MM.1S (cell line): Measurements from ENCODE around the gene MED16.
A peak's percentile ranks its signal among the peaks of the same experiment; 100 is the strongest.

Experiments used
- DNase-seq: peaks from one replicate; pipeline ENCODE4 v3.0.0-alpha.2; 2015
- H2AFZ ChIP-seq: fragments of 300-600 bp; sonication (generic); 2 replicates; pipeline ENCODE4 v1.6.0; 2016; ENCODE audit warnings: antibody characterized with exemption, low read length
- H3F3A ChIP-seq: fragments of 300-600 bp; sonication (generic); 2 replicates; pipeline ENCODE4 v1.6.1; 2016; ENCODE audit warnings: mild to moderate bottlenecking, antibody characterized with exemption, low read length, moderate library complexity, mixed read lengths; ENCODE audit not compliant: insufficient read depth
- H3K27ac ChIP-seq: fragments of 300-600 bp; sonication (generic); 2 replicates; pipeline ENCODE4 v1.5.1; 2016; ENCODE audit warnings: mild to moderate bottlenecking, low read length
- H3K27me3 ChIP-seq: fragments of 300-600 bp; sonication (generic); replicated peaks from 2 replicates; pipeline ENCODE4 v1.6.0; 2016; ENCODE audit warnings: low read length; ENCODE audit not compliant: insufficient read depth
- H3K36me3 ChIP-seq: fragments of 300-600 bp; sonication (generic); replicated peaks from 2 replicates; pipeline ENCODE4 v1.6.1; 2016; ENCODE audit warnings: mild to moderate bottlenecking, low read length, mixed read lengths; ENCODE audit not compliant: insufficient read depth
- H3K4me1 ChIP-seq: fragments of 300-600 bp; sonication (generic); 2 replicates; pipeline ENCODE4 v1.6.1; 2016; ENCODE audit warnings: low read length, mixed read lengths
- H3K4me2 ChIP-seq: fragments of 300-600 bp; sonication (generic); 2 replicates; pipeline ENCODE4 v1.6.0; 2016; ENCODE audit warnings: low read depth, low read length
- H3K4me3 ChIP-seq: fragments of 300-600 bp; sonication (generic); 2 replicates; pipeline ENCODE4 v1.5.1; 2016; ENCODE audit warnings: low read length, mixed read lengths
- H3K79me2 ChIP-seq: fragments of 300-600 bp; sonication (generic); 2 replicates; pipeline ENCODE4 v1.6.1; 2016; ENCODE audit warnings: mixed run types, low read length, mixed read lengths
- H3K9ac ChIP-seq: fragments of 300-600 bp; sonication (generic); 2 replicates; pipeline ENCODE4 v1.6.1; 2016; ENCODE audit warnings: low read length, mixed read lengths
- H3K9me2 ChIP-seq: fragments of 300-600 bp; sonication (generic); replicated peaks from 2 replicates; pipeline ENCODE4 v1.6.1; 2016; ENCODE audit warnings: mild to moderate bottlenecking, low read length, mixed read lengths; ENCODE audit not compliant: insufficient read depth
- H3K9me3 ChIP-seq: fragments of 300-600 bp; sonication (generic); replicated peaks from 2 replicates; pipeline ENCODE4 v1.6.1; 2016; ENCODE audit warnings: mild to moderate bottlenecking, low read length, mixed read lengths; ENCODE audit not compliant: insufficient read depth
- H4K20me1 ChIP-seq: fragments of 300-600 bp; sonication (generic); 2 replicates; pipeline ENCODE4 v1.6.1; 2016; ENCODE audit warnings: mild to moderate bottlenecking, low read length, moderate library complexity, mixed read lengths; ENCODE audit not compliant: insufficient read depth
- CTCF ChIP-seq: fragments of 300-600 bp; sonication (generic); IDR thresholded peaks from 2 replicates; pipeline ENCODE4 v1.5.1; 2016; ENCODE audit warnings: antibody characterized with exemption, low read length, mixed read lengths
- EZH2 ChIP-seq: fragments of 300-600 bp; sonication (generic); optimal IDR thresholded peaks from 2 replicates; pipeline ENCODE3; 2017; ENCODE audit warnings: low read depth, mild to moderate bottlenecking, antibody characterized with exemption, low read length, mixed read lengths
- EZH2phosphoT487 ChIP-seq: fragments of 300-600 bp; sonication (generic); IDR thresholded peaks from 2 replicates; pipeline ENCODE4 v1.6.1; 2018; ENCODE audit warnings: antibody characterized with exemption, low read length

The MED16 gene

GRCh38 chr19:925526-926322, 32.7 kb upstream of the MED16 start, which contains the start of gene ARID3A:
Gene ARID3A, plus strand, starts transcription at chr19:926035. Its CDS starts 3,494 bp downstream, at chr19:929529.
- no peaks in the 10 kb centered on the region for H3K9me3 ChIP-seq
- no peaks in the 10 kb centered on the region for H3K9me2 ChIP-seq
- H3K9ac ChIP-seq = peak within 1 kb of the TSS; percentile 84
- H3K27ac ChIP-seq = peak within 1 kb of the TSS; percentile 91
- peak within 1 kb of the TSS; percentile 94 for H3K4me2 ChIP-seq
- peaks cover 6% of the 10 kb centered on the region for H3K27me3 ChIP-seq
- peaks cover 5% of the 10 kb centered on the region for H3K4me1 ChIP-seq
- H3K4me3 ChIP-seq = peak within 1 kb of the TSS; percentile 85
- no peaks in the 10 kb centered on the region for H3K36me3 ChIP-seq
- peak within 1 kb of the TSS; percentile 92 for H2AFZ ChIP-seq
- H3F3A ChIP-seq = peaks cover 18% of the 10 kb centered on the region; the same call in 1 of the 2 replicates
- H4K20me1 ChIP-seq = no peaks in the 10 kb centered on the region
- H3K79me2 ChIP-seq = peaks cover 29% of the 10 kb centered on the region
- TF ChIP-seq EZH2 = no peak
- no peak for TF ChIP-seq EZH2phosphoT487
- TF ChIP-seq CTCF = no peak
- peak; percentile 94 for DNase-seq

- DNase-seq = peak; percentile 85
- peak overlapping the region; percentile 92 for H2AFZ ChIP-seq
- TF ChIP-seq CTCF = no peak
- TF ChIP-seq EZH2 = no peak
- no peak for TF ChIP-seq EZH2phosphoT487
Measured at GRCh38 chr19:925087-925525, 32.1 kb upstream of the MED16 start.

GRCh38 chr19:924553-925086, 31.6 kb upstream of the MED16 start:
- peak overlapping the region; percentile 94 for H3K4me2 ChIP-seq
- peak overlapping the region; percentile 91 for H3K27ac ChIP-seq
- H3K27me3 ChIP-seq = peaks cover 17% of the 10 kb centered on the region
- no peaks in the 10 kb centered on the region for H3K36me3 ChIP-seq
- H3F3A ChIP-seq = peaks cover 18% of the 10 kb centered on the region; the same call in 1 of the 2 replicates
- no peaks in the 10 kb centered on the region for H3K9me3 ChIP-seq
- no peaks in the 10 kb centered on the region for H4K20me1 ChIP-seq
- no peak for TF ChIP-seq CTCF
- no peak for TF ChIP-seq EZH2
- TF ChIP-seq EZH2phosphoT487 = no peak
- H3K4me1 ChIP-seq = peaks cover 5% of the 10 kb centered on the region
- H3K9me2 ChIP-seq = no peaks in the 10 kb centered on the region
- H3K9ac ChIP-seq = peak overlapping the region; percentile 82
- H3K79me2 ChIP-seq = peaks cover 29% of the 10 kb centered on the region
- H2AFZ ChIP-seq = peak overlapping the region; percentile 92
- peak; percentile 84 for DNase-seq
- peak overlapping the region; percentile 85 for H3K4me3 ChIP-seq

More at GRCh38 chr19:925087-925525, 32.1 kb upstream of the MED16 start:
- Histone ChIP-seq H3K9ac (peak overlapping the region; percentile 82), H3K4me2 (peak overlapping the region; percentile 94), H3K36me3 (no peaks in the 10 kb centered on the region), H3K9me2 (no peaks in the 10 kb centered on the region), H3K4me1 (peaks cover 5% of the 10 kb centered on the region), H4K20me1 (no peaks in the 10 kb centered on the region), H3K79me2 (peaks cover 29% of the 10 kb centered on the region), H3K9me3 (no peaks in the 10 kb centered on the region), H3K4me3 (peak overlapping the region; percentile 85), H3F3A (peaks cover 18% of the 10 kb centered on the region; the same call in 1 of the 2 replicates), H3K27ac (peak overlapping the region; percentile 91), H3K27me3 (peaks cover 12% of the 10 kb centered on the region)
